Midbrain (tissue), 1 donor: ENCODE data around the gene TRMU.

Source experiments
- DNase-seq: peaks from one replicate; lab custom pipeline; 2025; lab: John Stamatoyannopoulos, UW

TRMU gene

GRCh38 chr22:46336119-46337078, 885 bp downstream of the TRMU start:
- DNase-seq, result no peak

DNA sequence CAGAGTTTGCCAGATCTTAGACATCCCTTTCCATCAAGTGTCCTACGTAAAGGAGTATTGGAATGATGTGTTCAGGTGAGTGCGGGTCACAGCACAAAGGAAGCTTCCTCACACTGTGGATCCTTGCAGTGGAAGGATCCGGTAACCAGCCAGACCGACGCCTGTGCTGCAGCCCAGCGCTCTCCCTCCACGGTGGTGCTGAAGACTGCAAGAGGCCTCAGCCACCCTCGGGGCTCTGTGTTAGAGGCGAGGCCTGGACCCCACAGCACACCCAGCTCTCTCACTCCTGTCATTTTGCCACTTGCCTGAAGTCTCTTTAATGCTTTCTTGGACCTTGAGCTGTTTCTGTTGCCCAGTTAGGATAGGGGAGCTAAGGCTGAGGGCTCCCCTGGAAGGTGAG, 2.4 kb downstream of the TRMU start:
- no peak for DNase-seq

DNA sequence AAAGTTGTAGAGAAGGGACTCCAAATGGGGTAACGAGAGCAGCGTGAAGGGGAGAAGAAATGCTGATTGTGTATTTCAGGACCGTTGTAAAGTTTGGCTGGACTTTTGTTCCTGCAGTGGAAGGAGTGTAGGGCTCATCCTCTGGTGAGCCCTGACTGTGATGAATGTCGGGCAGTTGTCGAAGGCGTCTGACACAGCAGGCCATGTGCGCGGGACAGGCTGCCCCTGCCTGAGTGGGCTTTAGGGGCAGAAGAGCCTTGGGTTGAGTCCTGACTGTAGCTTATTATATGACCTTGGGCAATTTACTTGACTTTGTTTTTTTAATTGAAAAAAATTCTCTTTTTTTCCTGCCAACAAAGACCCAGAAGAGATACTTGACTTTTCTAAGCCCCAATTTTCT, 3.1 kb downstream of the TRMU start:
- no peak for DNase-seq

- no peak for DNase-seq
These were observed 4.4 kb downstream of the TRMU start for GRCh38 chr22:46339956-46340355.

DNA sequence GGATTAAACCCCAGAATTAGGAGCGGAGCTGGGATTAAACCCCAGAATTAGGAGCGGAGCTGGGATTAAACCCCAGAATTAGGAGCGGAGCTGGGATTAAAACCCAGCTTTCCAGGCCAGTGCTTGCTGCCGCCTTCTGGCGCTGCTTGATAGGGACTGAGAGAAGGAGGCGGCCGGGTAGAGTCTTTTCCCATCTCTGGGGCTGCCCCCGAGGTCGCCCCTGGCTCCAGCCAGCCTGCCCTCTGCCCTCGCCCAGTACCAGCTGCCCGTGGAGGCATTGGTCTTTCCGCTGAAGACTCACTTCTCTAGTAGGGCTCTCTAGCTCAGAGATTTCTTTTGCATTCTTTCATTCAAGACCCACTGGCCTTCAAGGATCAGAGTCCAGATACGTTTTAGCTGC, 5.2 kb downstream of the TRMU start:
- no peak for DNase-seq

DNA sequence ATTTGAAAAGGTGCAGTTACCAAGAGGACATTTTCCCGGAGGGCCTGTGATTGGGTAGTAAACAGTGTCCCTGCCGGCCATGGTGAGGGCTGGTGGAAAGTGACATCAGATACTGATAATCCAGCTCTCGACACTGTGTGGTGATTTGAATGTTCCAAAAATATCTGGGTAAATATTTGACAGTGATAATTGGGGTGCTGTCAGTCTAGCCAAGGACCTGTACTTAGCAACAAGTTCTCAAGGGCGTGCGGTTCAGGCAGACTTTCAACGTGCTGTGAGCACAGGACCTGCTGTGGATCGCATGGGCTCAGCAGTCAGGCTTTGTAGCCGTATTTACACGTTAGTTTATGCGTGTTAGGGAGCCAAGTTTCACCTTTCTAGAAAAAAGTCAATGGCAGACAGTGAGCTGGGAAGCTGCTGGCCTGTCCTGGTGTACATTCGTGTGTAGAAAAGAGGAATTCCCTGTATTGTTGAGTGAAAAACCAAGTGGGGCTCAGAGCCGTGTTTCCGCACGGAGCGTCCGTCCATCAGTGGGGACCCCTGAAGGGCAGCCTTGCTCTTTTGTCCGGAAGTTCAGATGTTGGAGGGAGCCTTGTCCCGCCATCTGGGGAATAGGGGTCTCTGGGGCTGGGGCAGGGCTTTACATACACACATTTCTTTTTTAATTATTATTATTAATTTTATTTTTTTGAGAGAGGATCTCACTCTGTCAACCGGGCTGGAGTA, 11.3 kb downstream of the TRMU start:
- no peak for DNase-seq

DNA sequence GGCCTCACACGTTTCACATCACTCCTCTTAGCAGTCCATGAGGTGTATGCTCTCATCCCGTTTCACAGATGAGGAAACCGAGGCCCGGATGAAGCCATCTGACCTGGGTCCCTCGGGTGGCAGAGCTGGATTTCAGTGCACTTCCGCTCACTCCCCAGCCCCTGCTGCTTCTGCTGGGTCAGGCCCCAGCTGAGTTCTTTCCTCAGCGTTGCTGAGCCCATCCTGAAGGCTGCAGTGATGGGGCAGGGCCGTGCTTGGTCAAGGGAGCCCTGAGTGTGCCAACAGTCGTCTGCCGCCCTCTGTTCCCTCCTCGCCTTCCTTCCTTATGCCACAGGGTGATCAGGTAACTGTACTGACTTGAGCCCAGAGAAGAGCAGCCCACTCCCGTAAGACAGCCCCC, 12.1 kb downstream of the TRMU start:
- no peak for DNase-seq

- DNase-seq, result no peak
These were observed 12.7 kb downstream of the TRMU start for GRCh38 chr22:46348099-46348695.

GRCh38 chr22:46349238-46349637, 13.7 kb downstream of the TRMU start:
- DNase-seq, result no peak

DNA sequence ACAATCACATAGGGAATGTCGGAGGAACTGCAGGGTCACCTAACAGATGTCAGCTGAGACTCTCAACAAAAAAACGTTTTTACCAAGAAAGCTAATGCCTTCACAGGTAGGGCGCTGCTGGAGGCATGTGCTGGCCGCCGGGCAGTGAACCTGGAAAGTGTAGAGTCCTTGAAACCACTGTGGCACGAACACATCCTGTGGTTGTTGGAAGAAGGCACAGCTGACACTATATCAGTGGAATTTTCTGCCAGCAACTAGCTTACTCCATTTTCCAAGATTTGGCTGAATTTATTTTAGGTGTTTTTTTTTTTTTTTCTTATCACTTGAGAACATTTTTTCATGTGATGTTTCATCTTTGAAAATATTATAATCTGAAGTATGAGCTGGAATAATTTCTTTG, 14.2 kb downstream of the TRMU start:
- no peak for DNase-seq

GRCh38 chr22:46350121-46350520, 14.6 kb downstream of the TRMU start:
- no peak for DNase-seq

DNA sequence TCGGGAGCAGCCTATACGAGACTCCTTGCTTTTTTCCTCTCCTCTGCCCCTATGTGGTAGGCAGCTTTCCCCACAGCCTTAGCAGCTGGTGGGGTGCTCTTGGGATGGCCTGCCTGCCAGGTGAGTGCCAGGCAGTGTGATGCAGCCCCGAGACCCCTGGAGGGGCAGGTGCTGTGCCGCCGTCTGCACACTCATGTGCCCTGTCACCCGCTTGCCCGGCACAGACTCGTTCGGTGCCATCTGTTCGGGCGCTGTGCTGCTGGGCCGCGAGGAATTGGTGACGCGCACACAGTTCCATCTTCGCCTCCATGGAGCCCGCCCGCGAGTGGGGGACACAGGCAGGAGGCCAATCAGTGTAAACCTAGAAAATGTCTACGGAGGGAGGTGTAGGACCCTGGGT, 15.1 kb downstream of the TRMU start:
- DNase-seq, result no peak

DNA sequence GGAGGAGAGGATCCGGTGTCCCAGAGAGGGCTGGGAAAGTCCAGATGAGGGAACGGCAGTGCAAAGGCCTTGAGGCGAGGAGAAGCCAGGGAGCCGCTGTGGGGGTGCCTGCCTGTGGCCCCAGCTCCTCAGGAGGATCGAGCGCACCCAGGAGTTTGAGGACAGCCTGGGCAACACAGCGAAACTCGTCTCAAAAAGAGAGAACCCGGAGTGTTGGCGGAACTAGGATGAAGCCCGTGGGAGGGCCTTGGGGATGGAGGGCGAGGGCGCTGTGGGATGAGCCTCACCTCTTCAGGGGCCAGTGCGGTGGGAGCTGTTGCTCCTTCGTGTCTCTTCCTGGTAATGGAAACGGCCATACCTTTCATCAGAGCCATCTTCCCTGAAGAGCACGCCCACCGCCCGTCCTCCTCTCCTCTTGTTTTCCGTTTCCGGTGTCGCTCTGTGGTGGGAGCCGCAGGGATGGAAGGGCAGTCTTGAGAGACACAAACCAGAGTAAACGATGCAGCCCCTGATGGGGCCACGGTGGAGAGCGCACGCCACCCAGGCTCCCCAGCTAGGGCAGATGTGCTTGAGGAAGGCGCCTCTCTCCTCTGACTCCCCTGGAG, 15.7 kb downstream of the TRMU start:
- no peak for DNase-seq

- DNase-seq, result no peak
These were observed 16.3 kb downstream of the TRMU start for GRCh38 chr22:46351767-46352166.

DNA sequence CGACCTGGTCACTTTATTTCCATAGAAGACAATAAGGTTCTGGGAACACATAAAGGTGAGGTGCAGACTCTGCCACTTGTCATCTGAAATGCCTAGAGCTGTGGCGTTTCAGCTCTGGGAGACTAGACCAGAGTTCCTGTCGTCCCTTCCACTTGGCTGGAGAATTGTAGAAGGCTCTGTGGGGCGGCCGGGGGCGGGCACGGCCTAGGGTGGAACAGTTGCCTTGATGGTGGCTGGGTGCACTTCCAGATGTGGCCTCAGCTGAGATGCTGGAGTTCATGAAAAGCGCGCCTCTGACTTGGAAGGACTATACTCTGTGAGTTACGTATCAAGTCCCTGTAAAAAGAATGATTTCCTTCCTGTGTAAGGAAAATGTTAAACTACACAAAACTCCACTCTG, 16.8 kb downstream of the TRMU start:
- DNase-seq, result no peak

DNA sequence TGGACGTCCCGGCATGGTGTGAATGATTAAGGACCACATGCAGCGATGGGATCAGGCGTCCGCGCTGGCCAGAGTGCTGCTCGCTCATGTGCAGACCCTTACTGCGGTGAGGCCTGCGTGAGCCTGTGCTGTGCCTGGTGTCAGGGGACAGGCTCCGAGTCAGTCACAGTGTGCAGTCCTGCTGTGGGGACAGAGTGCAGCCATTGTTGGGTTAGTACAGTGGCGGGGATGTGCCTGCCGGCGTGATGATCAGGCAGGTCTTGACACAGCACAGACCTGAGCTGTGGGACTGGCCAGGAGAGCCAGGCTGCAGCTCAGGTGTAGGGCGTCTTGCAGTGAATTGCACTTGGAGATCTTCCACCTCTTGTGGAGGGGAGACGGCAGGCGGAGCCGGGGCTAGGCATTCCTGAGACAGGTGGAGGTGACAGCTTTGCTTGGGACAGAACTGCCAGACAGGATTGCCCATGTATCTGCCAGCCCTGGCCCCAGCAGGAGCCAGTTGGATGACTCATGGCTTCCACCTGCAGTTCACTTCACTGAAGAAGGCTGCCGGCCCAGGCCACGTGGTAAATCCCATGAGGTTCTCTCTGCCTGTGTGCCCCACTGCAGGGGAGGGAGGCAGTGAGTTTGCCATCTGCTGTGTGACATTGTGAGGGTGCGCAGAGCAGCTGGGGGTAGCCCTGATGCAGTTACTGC, 17.3 kb downstream of the TRMU start:
- no peak for DNase-seq

DNA sequence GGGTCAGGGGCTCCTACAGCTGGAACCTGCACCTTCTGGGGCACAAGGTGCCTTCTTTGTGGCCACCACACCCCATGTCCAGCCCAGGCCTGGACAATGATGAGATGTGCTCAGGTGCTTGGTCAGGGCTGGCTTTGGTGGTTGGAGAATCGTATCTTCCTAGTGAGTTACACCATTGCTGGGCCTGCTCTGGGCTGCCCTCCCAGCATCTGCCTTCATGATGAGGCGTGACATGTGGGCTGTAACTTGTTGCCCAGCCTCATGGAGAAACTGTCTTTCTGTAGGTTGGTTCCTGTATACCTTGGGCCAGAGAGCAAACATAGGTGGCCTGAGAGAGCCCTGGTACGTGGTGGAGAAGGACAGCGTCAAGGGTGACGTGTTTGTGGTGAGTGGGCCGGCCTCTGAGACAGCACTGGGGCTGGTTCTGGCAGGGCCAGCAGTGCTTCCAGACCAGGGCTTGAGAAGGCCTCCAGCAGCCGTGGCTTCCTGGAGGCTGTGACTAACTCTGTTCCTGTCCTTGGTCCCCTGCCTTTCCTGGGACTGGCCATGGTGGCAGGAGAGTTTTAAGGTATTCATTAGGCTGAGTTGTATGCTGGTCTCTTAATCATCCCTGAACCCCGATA, 18.1 kb downstream of the TRMU start:
- no peak for DNase-seq

- no peak for DNase-seq
These were observed 18.9 kb downstream of the TRMU start for GRCh38 chr22:46354176-46354992.

DNA sequence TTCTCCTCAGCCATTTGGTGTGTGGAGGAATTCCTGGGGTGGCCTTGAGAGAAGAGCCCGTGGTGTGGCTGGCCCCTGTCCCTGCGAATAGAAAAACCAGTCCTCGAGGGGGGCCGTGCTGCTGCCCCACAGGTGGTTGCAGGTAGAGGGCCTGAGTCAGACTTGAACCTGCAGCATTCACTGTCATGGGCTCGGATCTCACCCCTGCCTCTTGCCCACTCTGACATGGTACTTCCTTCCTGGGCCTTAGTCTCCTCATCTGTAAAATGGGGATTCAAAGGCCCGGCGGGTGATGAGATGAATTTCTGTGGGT, 19.4 kb downstream of the TRMU start:
- DNase-seq, result no peak

- DNase-seq, result peak; percentile 62
These were observed 20.0 kb downstream of the TRMU start for GRCh38 chr22:46355369-46355995.
